ENCODE measurements around the gene OR6Q1.
"Not testable (repeated sequence)": the region's sequence is repeated elsewhere in the genome, so short reads cannot be mapped to it uniquely, and the experiment has no call there.

Gene OR6Q1

GRCh38 chr11:58030653-58031052 lies at the start of gene OR6Q1:
OR6Q1 (plus strand) TSS chr11:58030953; CDS start chr11:58030953, 0 bp downstream.
- DNase-seq = no peak

- DNase-seq = no peak
These were observed 49.2 kb upstream of the OR6Q1 start for GRCh38 chr11:57981536-57981935.

DNA sequence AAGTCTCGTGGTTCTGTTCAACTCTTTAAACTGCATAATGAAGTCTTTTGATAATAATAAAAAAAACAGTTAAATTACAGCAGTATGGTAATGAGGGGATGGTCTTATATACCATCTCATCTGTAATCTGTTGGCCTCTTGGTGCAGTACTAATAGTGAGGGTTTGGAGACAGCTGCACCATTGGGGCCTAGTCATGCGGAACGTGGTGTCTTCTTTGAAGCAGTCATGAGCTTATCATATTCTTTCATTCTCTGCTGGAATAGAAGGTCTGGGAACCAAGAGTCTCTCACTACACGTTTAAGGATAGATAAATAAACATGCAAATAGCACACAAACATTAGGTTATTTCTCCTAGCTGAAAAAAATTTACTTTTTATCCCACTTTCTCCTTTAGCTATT lies 48.0 kb upstream of the OR6Q1 start:
- no peak for DNase-seq

- DNase-seq = no peak
These were observed 47.6 kb upstream of the OR6Q1 start for GRCh38 chr11:57983191-57983590.

- DNase-seq = not testable (repeated sequence)
These were observed 31.2 kb upstream of the OR6Q1 start for GRCh38 chr11:57999523-57999922.

GRCh38 chr11:58000021-58000420 lies 30.7 kb upstream of the OR6Q1 start:
- not testable (repeated sequence) for DNase-seq

DNA sequence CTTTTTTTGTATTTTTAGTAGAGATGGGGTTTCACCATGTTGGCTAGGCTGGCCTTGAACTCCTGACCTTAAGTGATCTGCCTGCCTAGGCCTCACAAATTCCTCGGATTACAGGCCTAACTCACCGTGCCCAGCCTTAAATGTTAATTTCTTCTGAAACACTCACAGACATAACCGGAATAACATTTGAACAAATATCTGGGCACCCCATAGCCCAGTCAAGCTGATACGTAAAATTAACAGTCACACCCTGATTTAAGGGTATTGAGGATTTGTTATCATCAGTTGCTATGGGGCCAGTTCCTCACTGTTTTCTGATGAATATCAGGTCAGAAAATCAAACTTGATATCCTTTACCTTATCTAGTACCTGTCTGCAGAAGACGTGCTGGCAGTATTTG lies 30.1 kb upstream of the OR6Q1 start:
- DNase-seq = no peak

DNA sequence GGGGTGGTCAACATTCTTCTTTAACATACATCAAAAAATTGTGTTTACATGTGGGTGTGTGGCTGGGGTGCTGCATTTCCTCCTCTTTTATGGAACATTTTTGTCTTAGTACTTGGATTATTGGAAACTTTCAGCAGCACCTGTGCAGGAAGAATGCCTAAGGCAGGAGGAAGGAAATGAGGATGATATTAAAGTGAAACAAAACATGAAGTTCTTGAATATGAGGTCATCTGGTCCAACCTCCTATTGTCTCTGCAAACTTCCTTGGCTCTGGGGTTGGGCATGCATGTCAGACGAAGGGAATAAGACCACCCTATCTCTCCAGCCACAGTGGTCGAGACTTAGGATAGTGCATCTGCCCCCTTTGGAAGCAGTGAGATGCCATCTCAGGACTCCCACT lies 27.7 kb upstream of the OR6Q1 start:
- DNase-seq = no peak

GRCh38 chr11:58003591-58003990 lies 27.2 kb upstream of the OR6Q1 start:
- DNase-seq = no peak

DNA sequence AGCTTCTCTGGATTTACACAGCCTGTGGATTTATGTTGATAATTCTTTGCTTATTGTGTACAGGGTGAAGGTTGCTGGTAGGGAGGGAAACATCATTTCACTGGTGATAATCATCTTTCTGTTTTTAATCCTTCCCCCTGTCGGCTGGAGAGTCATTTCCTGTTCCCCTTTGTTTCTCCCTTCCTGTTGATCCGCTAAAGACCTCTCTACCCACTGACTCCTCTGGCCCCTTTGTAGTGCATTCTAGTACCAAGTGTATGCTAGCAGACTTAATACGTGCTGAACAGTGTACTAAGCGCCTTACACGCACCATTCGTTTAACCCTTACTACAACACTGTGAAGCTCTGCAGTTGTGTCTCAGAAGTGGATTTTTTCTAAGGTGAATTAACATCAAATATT lies 26.1 kb upstream of the OR6Q1 start:
- no peak for DNase-seq

DNA sequence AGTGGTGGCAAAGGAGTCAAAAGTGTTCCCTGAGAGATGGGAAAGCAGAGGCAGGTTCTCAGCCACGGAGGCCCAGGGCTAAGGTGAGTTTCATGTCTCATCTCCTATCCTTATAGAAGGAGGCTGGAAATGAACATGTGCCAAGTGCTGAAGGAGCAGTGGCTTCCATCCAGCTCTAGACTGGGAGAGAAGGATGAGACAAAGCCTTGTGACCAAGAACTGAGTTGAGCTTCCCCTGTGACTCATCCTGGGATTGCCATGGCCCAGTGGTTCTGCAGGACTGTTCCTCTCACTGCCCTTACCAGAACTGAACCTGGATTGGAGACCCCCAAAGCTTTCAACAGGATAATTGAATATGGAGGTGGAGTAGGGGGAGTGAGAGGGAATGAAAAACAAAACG lies 23.8 kb upstream of the OR6Q1 start:
- no peak for DNase-seq

GRCh38 chr11:58011771-58012170 lies 19.0 kb upstream of the OR6Q1 start:
- DNase-seq = no peak

GRCh38 chr11:58023435-58023931 lies 7.3 kb upstream of the OR6Q1 start, which contains the start of gene OR9Q1:
OR9Q1 (plus strand) TSS chr11:58023881; CDS start chr11:58179445, 155,564 bp downstream.
- DNase-seq = no peak

DNA sequence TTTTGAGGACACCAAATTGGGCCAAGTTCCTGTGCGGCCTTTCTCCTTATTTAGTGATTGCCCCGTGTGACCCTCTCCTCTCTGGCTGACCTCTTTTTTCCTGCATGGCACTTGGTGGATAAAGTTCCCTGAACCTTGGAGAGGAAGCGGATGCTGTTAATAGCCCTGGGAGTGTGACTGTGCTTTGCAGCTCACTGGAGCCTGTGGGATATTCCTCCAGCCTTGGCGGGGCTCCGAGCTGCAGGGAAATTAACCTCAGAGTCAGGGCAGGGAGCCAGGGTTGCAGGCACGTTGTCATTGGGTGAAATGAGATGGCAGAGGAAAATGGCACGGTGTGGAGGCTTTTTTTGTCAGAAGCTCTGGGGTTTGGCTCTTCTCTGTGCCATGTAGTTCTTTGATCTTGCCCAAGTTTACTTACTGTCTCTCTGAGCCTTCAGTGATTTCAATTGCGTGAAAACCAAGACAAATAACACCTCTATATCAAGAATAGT lies 6.1 kb upstream of the OR6Q1 start:
- no peak for DNase-seq

- no peak for DNase-seq
These were observed 3.4 kb upstream of the OR6Q1 start for GRCh38 chr11:58027341-58027740.

DNA sequence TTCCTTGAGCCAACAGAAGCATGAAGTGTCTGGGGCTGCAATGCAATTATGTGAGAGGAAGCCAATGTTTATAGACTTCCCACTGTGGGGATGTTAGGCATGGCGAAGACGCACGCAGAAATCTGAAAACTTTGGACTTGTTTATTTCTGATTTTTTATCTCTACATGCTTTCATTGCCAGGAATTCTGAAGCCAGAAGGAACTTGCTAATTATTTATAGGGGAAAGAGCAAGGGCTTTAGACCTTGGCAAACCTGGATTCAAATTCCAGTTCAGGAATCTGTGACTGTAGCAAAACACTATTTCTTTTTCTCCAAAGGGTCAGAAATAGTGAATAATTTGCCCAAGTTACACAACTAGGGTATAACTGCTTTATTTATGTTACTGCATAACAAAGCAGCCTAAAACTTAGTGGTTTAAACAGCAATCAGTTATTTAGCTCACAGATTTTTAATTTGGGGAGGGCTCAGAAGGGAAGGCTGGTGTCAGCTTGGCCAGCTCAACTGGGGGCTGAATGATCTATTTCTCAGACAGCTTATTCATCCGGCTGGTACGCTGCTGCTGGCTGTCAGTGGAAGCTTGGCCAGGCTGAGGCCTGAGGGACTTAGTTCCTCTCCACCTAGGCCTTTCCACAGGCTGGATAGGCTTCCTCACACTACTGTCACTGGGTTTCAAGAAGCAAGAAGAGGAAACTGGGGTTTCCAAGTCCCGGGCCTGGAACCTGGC lies 1.9 kb upstream of the OR6Q1 start:
- DNase-seq = no peak

- DNase-seq = no peak
These were observed 3.7 kb downstream of the OR6Q1 start for GRCh38 chr11:58034471-58034870.

DNA sequence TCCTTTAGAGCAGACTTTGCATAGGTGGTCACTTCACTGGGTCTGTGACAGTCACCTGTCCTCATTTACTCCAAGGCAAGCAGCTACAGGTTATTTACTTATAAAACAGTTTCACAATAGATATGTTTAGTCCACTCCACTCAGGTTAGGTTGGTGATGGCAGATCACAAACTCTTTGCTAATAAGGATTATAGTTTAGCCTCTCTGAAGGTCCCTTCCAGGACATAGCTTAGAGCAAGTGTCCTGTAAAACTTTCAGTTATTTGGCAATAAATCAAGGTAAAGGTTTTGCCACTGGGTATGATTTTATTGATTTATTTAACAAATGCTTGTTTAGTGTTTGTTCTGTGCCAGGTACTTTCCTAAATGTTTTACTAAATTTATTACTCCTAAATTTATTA lies 8.8 kb downstream of the OR6Q1 start:
- DNase-seq = no peak

- DNase-seq = no peak
These were observed 12.6 kb downstream of the OR6Q1 start for GRCh38 chr11:58043379-58043778.

GRCh38 chr11:58046231-58046630 lies 15.5 kb downstream of the OR6Q1 start:
- DNase-seq = no peak

- DNase-seq = no peak
These were observed 17.1 kb downstream of the OR6Q1 start for GRCh38 chr11:58047818-58048217.

DNA sequence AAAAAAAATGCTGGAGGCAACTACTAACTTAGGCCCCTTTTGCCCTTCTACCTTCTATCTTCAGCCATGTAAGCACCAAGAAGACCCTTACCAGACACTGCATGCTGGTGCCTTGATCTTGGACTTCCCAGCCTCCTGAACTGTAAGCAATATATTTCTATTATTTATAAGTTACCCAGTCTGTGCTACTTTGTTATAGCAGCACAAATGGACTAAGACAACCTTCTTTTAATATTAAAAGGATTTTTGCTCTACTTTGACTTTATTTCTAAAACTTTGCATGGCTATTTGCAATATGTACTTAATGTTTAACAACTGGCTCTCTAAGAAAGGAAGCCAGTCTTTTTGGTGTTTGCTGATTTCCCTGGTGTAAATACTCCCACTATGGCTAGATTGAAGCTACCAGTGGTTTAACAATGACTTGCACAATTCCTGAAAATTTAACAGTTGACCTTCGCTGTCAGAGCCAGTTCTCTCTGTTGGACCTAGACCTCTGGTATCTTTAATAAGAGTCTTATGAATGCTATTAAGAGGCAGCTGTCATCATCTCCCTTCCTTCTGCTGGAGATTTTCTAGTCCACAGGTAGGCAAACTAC lies 25.2 kb downstream of the OR6Q1 start:
- no peak for DNase-seq

GRCh38 chr11:58057481-58057880 lies 26.7 kb downstream of the OR6Q1 start:
- DNase-seq = no peak

DNA sequence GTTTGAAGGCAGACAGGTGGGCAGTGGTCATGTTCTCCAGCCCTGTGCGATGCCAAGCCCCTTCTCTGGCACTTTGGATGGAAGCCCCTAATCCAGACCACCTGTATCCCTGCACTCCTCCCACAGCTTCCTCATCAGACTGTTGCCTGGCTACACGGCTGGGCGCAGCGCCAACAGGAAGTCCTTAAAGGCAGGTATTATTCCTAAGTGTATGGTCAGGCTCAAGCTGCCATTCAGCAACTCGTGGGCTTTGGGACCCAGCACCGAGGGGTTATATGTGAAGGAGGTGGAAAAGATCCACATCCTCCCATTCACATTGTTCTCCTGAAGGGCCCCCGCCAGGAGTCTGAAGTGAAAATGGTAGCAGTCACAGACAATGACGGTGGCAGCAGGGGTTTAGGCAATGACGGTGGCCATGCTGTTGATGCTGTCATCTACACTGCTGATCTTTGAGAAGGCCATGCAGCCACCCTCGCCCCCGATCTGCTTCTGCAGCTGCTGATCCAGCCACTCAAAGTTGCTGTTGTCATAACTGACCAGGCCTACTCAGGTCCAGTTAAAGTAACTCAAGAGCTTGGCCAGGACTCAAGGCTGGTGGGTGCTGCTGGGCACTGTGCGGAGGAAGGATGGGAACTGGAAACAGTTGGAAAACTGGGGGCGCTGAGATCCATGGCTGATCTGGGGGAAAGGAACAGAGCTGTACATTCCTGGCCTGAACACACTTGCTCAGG lies 27.7 kb downstream of the OR6Q1 start:
- no peak for DNase-seq

Measured in CD4-positive, alpha-beta T cell treated with Interferon gamma for 1 hour (primary cell).